Raji (cell line): ENCODE results near the gene UBXN1.
A peak's percentile ranks its signal among the peaks of the same experiment; 100 is the strongest.

Experiments
- POLR2A ChIP-seq: IDR thresholded peaks from 2 replicates; pipeline ENCODE4 v1.6.1; 2011; ENCODE audit warnings: low read depth, low read length, control low read depth; ENCODE audit not compliant: insufficient read depth

Gene UBXN1

DNA sequence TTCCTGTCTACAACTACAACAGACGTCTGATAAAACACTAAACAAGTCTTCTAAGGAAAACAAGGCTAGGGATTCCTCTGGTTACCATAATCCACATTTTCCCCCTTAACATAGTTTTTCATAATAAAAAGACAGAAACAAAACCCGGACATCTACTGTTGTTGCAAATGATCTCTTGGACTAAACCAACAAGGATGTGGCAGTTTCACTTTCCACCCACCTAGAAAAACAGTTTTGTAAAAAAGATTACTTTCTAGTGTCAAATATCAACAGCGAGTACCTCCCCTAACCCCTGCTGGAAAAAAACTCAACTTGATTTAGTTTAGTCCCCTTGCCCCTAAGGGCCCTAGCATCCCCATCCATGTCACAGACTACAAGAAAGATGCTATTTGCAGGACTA, 34.0 kb upstream of the UBXN1 start:
- no peak for TF ChIP-seq POLR2A

DNA sequence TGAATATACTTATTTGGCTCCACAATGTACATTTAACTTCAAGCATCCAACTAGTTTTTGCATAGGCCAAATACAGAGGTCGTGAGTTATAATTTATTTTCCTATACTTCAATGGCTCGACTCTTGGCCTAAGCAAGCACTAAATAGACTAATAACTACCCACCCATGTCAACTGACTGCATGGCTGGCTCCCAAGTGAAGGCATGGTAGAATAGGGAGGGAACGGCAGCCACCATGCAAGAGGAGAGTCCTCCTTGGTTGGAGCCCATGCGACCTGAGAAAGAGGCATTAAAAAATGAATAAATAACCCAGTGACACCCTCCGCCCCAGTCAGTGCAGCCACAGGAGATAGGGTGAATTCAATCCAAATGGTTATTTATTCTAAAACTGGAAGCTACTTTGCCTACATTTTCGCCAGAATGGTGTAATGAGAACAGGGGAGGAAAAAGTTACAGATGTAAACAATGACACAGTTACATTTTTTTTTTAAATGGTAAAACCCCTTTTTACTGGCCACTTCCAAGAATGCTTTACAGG, 33.5 kb upstream of the UBXN1 start:
- TF ChIP-seq POLR2A: no peak

GRCh38 chr11:62710001-62710345, 31.1 kb upstream of the UBXN1 start:
- no peak for TF ChIP-seq POLR2A

DNA sequence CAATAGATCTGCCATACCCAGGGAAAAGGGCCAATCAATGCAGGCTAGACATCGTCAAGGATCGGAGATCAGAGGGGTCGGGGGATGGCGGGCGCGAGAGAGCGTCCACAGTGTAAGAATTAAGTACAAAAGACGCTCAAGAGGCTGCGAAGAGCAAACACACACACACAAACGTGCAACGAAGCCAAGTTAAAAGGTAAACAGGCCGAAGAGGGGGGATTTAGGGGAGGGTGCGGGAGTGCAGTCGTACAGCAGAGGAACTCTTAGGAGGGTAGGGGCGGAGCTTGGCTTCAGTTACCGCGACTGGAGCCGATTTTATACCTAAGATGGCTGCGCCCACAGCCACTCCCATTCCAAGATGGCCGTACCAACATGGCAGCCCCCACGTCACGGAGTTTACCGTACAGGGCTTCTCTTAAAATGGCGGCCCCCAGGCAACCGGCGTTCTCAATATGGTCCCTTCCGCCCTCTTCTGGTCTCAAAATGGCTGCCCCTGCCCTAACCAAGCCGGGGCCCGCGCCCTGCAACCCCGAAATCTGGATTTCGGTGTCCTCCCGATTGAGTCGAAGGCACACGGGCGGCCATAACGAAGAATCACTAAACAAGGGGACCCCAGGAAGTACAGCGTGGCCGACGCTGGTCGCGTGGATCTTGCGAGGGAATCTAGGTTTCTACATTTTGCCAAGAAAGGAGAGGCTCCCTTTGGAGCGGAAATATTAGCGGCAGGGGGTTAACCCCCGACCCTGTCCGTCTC, 30.6 kb upstream of the UBXN1 start:
- TF ChIP-seq POLR2A: peak; percentile 87

DNA sequence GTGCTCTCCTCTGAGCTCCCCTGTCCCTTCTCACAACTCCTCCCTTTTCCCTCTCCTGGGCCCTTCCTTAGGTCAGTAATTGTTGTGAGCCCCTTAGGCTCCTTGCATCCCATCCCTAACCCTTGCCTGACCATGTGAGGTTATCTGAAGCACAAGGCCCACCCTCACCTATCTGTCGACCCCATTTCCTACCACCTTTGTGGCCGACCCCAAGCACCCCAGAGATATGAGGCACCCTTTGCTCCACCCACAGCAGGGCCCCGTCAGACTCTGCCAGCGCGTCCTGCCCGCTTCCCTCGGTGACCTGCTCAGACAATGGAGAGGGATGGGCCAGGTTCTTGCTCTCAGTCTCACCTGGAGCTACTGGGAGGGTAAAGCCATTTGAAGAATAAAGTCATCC, 29.9 kb upstream of the UBXN1 start:
- TF ChIP-seq POLR2A: no peak

GRCh38 chr11:62708392-62708791, 29.5 kb upstream of the UBXN1 start:
- TF ChIP-seq POLR2A: no peak

DNA sequence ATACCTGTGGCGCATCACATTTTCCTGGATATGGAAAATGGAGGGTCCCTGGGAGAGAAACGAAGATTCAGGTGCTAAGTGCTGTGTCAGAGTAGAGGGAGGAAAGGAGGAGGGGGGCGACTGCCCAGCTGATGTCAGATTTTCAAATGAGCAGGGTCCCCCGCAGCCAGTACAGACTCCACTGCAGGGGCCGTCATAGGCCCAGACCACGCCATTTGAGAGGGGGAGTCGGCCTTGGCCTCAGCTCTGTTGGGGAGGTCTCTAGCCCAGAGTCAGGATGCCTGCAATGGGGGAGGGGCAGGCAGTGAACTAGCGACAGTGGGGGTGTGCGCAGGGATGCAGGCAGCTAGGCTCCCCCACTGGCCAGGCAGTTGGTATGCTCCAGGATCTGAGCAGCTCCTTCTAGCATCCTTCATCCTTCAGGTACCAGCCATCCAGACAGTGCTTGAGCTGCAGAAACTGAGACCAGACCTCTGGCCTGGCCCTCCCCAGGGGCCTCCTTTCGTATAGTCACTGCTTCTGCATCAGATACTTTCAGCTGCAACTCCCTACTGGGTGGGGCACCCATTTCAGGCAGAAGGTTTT, 28.5 kb upstream of the UBXN1 start, which contains the start of the genes BSCL2 and GNG3:
Gene BSCL2, minus strand, starts transcription at position 148 of the 585 bp plus-strand sequence. CDS start 229 bp downstream, outside the sequence.
Gene GNG3, plus strand, starts transcription at position 400 of the 585 bp plus-strand sequence. CDS start 620 bp downstream, outside the sequence.
- no peak for TF ChIP-seq POLR2A

- no peak for TF ChIP-seq POLR2A
Measured at GRCh38 chr11:62706850-62707247, 28.0 kb upstream of the UBXN1 start.

DNA sequence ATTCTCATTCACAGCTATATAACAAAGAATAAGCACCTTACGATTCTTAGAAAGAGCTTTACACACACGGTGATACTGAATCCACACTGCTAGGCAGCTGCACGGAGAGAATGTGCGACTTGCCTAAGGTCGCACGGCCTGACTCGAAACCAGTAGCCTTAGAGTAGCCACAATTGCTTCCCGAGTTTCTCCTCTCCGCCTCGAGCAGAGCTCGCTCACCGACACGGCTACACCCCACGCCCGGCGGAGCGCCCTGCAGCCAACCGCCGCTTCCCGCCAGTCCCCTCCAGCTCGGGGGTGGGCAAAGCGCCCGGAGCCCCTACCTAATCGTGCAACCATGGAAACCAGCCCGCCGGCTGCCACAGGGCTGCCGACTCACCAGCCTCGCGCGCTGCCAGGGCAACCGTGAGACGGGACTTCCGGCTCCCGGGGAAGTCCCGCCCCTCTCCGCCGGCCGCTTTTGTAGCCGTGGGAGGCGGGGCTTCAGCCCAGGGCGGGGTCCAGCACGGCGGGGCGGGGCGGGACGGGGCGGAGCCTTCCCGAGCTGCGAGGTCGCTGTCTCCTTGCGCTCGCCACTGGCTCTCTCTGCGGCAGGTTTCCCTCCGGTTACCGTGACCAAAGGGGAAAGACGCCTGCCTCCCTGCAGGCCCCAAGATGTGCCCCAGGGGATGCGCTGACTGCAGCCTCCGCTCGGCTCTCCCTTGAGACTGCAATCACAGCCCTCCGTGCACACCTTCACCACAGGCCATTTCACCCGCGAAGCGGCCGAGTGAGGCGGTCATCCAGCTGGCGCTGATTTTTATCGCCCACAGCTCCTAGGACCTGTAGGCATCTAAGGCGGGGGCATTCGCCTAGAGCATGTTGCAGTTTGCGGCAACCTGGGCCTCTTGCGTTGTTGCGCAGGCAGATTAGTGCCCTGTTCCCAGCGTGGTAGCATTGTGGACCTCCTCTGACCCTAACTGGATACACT, 27.3 kb upstream of the UBXN1 start:
- TF ChIP-seq POLR2A: peak; percentile 72

- no peak for TF ChIP-seq POLR2A
Measured at GRCh38 chr11:62705413-62705812, 26.5 kb upstream of the UBXN1 start.

GRCh38 chr11:62702246-62702645, 23.4 kb upstream of the UBXN1 start:
- TF ChIP-seq POLR2A: no peak

- TF ChIP-seq POLR2A: no peak
Measured at GRCh38 chr11:62694455-62695167, 15.7 kb upstream of the UBXN1 start.

DNA sequence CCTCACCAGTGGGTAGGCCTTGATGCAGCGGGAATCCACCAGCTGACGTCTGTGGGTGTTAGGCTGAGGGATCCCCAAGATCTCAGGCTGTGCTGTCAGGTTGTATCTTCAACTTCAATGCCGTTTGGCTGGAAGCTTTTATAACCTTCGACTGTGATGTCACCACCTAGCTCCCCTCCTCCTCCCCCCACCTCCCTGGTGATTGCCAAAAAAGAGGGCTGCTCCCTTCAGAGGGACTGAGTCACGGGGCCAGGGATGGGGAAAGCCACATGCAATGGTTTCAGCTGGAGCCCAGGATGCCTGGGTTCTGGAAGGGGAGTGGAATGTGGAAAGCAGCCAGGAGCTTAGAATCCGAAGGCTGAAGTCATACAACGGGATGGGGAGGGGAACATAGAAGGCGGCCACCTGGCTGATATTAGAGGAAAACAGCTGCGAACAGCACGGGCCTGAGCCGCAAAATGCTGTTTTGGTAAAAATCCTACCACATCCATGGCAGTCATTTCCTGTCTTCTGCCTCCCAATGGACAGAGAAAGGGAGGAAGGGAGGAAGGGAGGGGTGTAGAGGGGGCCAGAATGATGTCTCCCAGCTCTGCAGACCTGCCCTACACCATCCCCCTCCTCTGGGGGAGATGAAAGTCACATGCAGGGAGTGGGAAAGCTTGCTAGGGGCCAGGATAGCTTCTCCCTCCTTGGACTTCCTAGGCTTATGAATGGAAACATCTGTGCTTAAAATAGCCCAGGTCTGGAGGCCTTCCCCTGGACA, 10.7 kb upstream of the UBXN1 start, which contains the start of gene LRRN4CL:
Gene LRRN4CL, minus strand, starts transcription at position 110 of the 763 bp plus-strand sequence. CDS start 1,022 bp downstream, outside the sequence.
- no peak for TF ChIP-seq POLR2A

DNA sequence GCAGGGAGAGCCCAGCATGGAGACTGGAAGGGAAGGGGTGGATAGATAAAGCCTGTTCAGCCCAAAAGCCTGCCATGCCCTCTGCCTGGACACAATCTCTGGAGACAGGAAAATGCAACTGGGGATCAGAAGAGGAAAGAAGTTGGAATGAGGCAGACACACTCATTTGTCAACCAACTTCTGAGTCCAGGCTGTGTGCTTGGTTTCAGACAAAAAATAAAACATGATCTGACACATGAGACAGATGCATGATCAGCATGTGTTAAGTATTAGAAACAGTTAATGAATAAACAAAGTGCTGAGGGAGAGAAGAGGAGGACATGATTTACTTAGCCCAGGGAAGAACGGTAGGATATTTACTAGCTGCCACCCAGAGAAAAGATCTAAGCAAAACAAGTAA, 9.6 kb upstream of the UBXN1 start:
- TF ChIP-seq POLR2A: no peak
